Hepatic stellate cell (primary cell): ENCODE results near the gene TSSK6.
"Not testable (repeated sequence)": the region's sequence is repeated elsewhere in the genome, so short reads cannot be mapped to it uniquely, and the experiment has no call there.

ENCODE experiments used
- DNase-seq: peaks from one replicate; pipeline ENCODE4 v3.0.0; 2011; ENCODE audit warnings: low spot score

Gene TSSK6

GRCh38 chr19:19487077-19487949 lies 28.0 kb downstream of the TSSK6 start:
- no peak for DNase-seq

- no peak for DNase-seq
These were observed 28.8 kb downstream of the TSSK6 start for GRCh38 chr19:19486343-19487076.

GRCh38 chr19:19485998-19486290 lies 29.4 kb downstream of the TSSK6 start:
- DNase-seq: no peak

- DNase-seq: peak; percentile 77
These were observed 30.0 kb downstream of the TSSK6 start for GRCh38 chr19:19485161-19485997.

- no peak for DNase-seq
These were observed 32.3 kb downstream of the TSSK6 start for GRCh38 chr19:19482809-19483596.

GRCh38 chr19:19480688-19481087 lies 34.7 kb downstream of the TSSK6 start:
- no peak for DNase-seq

GRCh38 chr19:19477705-19478383 lies 37.5 kb downstream of the TSSK6 start:
- no peak for DNase-seq

- no peak for DNase-seq
These were observed 39.2 kb downstream of the TSSK6 start for GRCh38 chr19:19475849-19476828.

- no peak for DNase-seq
These were observed 40.2 kb downstream of the TSSK6 start for GRCh38 chr19:19475015-19475765.

GRCh38 chr19:19472106-19472505 lies 43.2 kb downstream of the TSSK6 start:
- not testable (repeated sequence) for DNase-seq

GRCh38 chr19:19471682-19472081 lies 43.7 kb downstream of the TSSK6 start:
- DNase-seq: no peak

GRCh38 chr19:19470579-19470978 lies 44.8 kb downstream of the TSSK6 start:
- no peak for DNase-seq

GRCh38 chr19:19468424-19469050 lies 46.8 kb downstream of the TSSK6 start:
- DNase-seq: no peak

GRCh38 chr19:19466201-19466600 lies 49.1 kb downstream of the TSSK6 start:
- DNase-seq: no peak

GRCh38 chr19:19465436-19466070 lies 49.8 kb downstream of the TSSK6 start:
- no peak for DNase-seq

GRCh38 chr19:19464339-19465098 lies 50.8 kb downstream of the TSSK6 start:
- peak; percentile 73 for DNase-seq
